Retinal pigment epithelial cell (primary cell): ENCODE data around the gene WWOX.

Experiments used
- DNase-seq: peaks from one replicate; pipeline ENCODE4 v3.0.0-alpha.2; 2010; ENCODE audit warnings: low read depth
- H3K4me3 ChIP-seq: 2 replicates; pipeline ENCODE4 v1.5.1; 2011; ENCODE audit warnings: mild to moderate bottlenecking, low read length, control low read depth, moderate library complexity
- CTCF ChIP-seq: conservative IDR thresholded peaks from 2 replicates; pipeline ENCODE4 v1.5.1; 2011; ENCODE audit warnings: low read depth, low read length, control low read depth, inconsistent platforms

WWOX gene

GRCh38 chr16:78127130-78127529, 27.7 kb downstream of the WWOX start:
- no peak overlapping the region for H3K4me3 ChIP-seq
- no peak for DNase-seq
- no peak for TF ChIP-seq CTCF

- H3K4me3 ChIP-seq = no peak overlapping the region
- TF ChIP-seq CTCF = no peak
- no peak for DNase-seq
These were observed 29.5 kb downstream of the WWOX start for GRCh38 chr16:78128913-78129312.

- no peak overlapping the region for H3K4me3 ChIP-seq
- no peak for TF ChIP-seq CTCF
- peak; percentile 30 for DNase-seq
These were observed 29.9 kb downstream of the WWOX start for GRCh38 chr16:78129349-78129748.

GRCh38 chr16:78130083-78130608, 30.7 kb downstream of the WWOX start:
- no peak for TF ChIP-seq CTCF
- DNase-seq = no peak
- no peak overlapping the region for H3K4me3 ChIP-seq

GRCh38 chr16:78130950-78131349, 31.5 kb downstream of the WWOX start:
- H3K4me3 ChIP-seq = no peak overlapping the region
- DNase-seq = no peak
- TF ChIP-seq CTCF = no peak

- no peak overlapping the region for H3K4me3 ChIP-seq
- DNase-seq = no peak
- TF ChIP-seq CTCF = no peak
These were observed 34.5 kb downstream of the WWOX start for GRCh38 chr16:78133919-78134318.

- H3K4me3 ChIP-seq = no peak overlapping the region
- no peak for DNase-seq
- no peak for TF ChIP-seq CTCF
These were observed 35.6 kb downstream of the WWOX start for GRCh38 chr16:78134944-78135619.
